ENCODE measurements around the gene AFAP1L2. TPM values are rescaled to one million over a fixed set of nuclear protein-coding genes. Genes with fewer than 3 reads are reported as not detected.

AFAP1L2 gene
- total and polyA plus RNA-seq, 9 of the 15 experiments (the other 6 are each of a cell fraction or from before 2014, with no cell fraction given), result 0.07 TPM; not detected in 8

GRCh38 chr10:114337510-114338462 is 66.5 kb downstream of the AFAP1L2 start:
- no TSS peak for BruUV-seq (replicated peaks)
- Histone ChIP-seq H3K4me3 (no peak overlapping the region), H3K4me2 (ENCODE audit: insufficient read depth, low read length) (no peak overlapping the region), H3K27me3 (ENCODE audit: control insufficient read depth in 2 of 2, insufficient read depth in 2 of 2, low read length in 2 of 2) (peaks cover 0 to 26% of the 10 kb centered on the region in 2 experiments; a peak in 3 of 5 replicates), H3K79me2 (ENCODE audit: control insufficient read depth, insufficient read depth, low read length) (no peaks in the 10 kb centered on the region), H3K4me1 (replicated peaks in 1 of 2; ENCODE audit: control insufficient read depth in 2 of 2, insufficient read depth in 2 of 2, low read length in 2 of 2) (no peaks in the 10 kb centered on the region), H4K20me1 (replicated peaks; ENCODE audit: control insufficient read depth, insufficient read depth, low read length) (no peaks in the 10 kb centered on the region), H3K36me3 (ENCODE audit: control insufficient read depth, insufficient read depth, low read length) (no peaks in the 10 kb centered on the region), H3K9me1 (ENCODE audit: control insufficient read depth, insufficient read depth, low read length) (no peaks in the 10 kb centered on the region), H3K9me3 (replicated peaks; ENCODE audit: control insufficient read depth, insufficient read depth, low read depth, low read length) (no peaks in the 10 kb centered on the region), H3K9ac (ENCODE audit: insufficient read depth in 1 of 2, low read depth in 2 of 2, low read length in 2 of 2) (no peak overlapping the region), H3K27ac (ENCODE audit: extremely low read depth, low read depth, low read length) (no peak overlapping the region), H2AFZ (ENCODE audit: low read depth, low read length) (no peak overlapping the region)
- ATAC-seq, result no peak
- DNase-seq (ENCODE audit: extremely low read depth in 1 of 4, low spot score in 3 of 4), result no peak
- intact Hi-C loops (cut with micrococcal nuclease), result no loop called here
- no peak for TF ChIP-seq ETS2 (tag; IDR thresholded peaks at IDR 0.05; ENCODE audit: borderline replicate concordance, poor library complexity, severe bottlenecking)
- TF ChIP-seq CBFA2T2 (conservative IDR thresholded peaks at IDR 0.05), result no peak
- no peak for TF ChIP-seq XRCC4 (IDR thresholded peaks at IDR 0.05; ENCODE audit: extremely low read depth, insufficient read depth, insufficient read length)
- no peak for TF ChIP-seq HMGN3 (IDR thresholded peaks at IDR 0.05; ENCODE audit: borderline replicate concordance, extremely low read depth, insufficient read length, low read depth, low read length)
- no peak for TF ChIP-seq SRSF7 (optimal IDR thresholded peaks at IDR 0.05; ENCODE audit: low read depth, low read length)
- no peak for TF ChIP-seq FOXM1 (IDR thresholded peaks at IDR 0.05; ENCODE audit: low read depth)
- no peak for TF ChIP-seq FOXM1 (CRISPR knock-in tag; IDR thresholded peaks at IDR 0.05; ENCODE audit: low read depth)
- no peak for TF ChIP-seq GABPB1 (CRISPR knock-in tag; IDR thresholded peaks at IDR 0.05)
- TF ChIP-seq MCM2 (IDR thresholded peaks at IDR 0.05; ENCODE audit: low read depth), result no peak
- no peak for TF ChIP-seq MTA3 (IDR thresholded peaks at IDR 0.05; ENCODE audit: borderline replicate concordance)
- no peak for TF ChIP-seq NFXL1 (CRISPR knock-in tag; IDR thresholded peaks at IDR 0.05)
- no peak for TF ChIP-seq MEIS2 (IDR thresholded peaks at IDR 0.05; ENCODE audit: partially characterized antibody)
- ChIA-PET CTCF (ENCODE audit: low intra/inter-chr PET ratio) (no interaction called here), POLR2A (no interaction called here)
- no peak for FAIRE-seq
- in situ Hi-C loops (cut with MboI), result no loop called here
- WGBS (ENCODE audit: insufficient coverage, low coverage, missing lambda C conversion rate), result 0% methylated on average over 18 of the region's 19 CpGs

All from K562 (cell line).